NCI-H2227 treated with DMSO at 0.1 percent for 48 hours (cell line): ENCODE measurements around the gene MSX2.

Experiments used
- DNase-seq: peaks from one replicate; lab custom pipeline; 2025; lab: John Stamatoyannopoulos, UW

MSX2 gene

GRCh38 chr5:174775081-174775480 is 50.7 kb downstream of the MSX2 start:
- no peak for DNase-seq

- no peak for DNase-seq
These were observed 52.7 kb downstream of the MSX2 start for GRCh38 chr5:174777111-174777510.

GRCh38 chr5:174777583-174777982 is 53.2 kb downstream of the MSX2 start:
- DNase-seq = no peak
